DND-41 (cell line): ENCODE data around the gene SLC6A19.

ENCODE experiments used
- CTCF ChIP-seq: IDR thresholded peaks from 2 replicates; pipeline ENCODE4 v1.5.1; 2012; ENCODE audit warnings: borderline replicate concordance, low read length, moderate library complexity, mild to moderate bottlenecking; ENCODE audit not compliant: poor library complexity, severe bottlenecking; ENCODE audit errors: extremely low read depth
- EZH2 ChIP-seq: IDR thresholded peaks from 3 replicates; pipeline ENCODE4 v1.6.1; 2012; ENCODE audit warnings: borderline replicate concordance, low read depth, mild to moderate bottlenecking, moderate library complexity, low read length, inconsistent platforms; ENCODE audit not compliant: severe bottlenecking

- TF ChIP-seq CTCF (no peak), EZH2 (no peak)
Observed at GRCh38 chr5:1203311-1203967, 2.0 kb downstream of the SLC6A19 start.
